Lower leg skin (tissue), 4 donors: ENCODE results near the gene LYSET. TPM values are rescaled to one million over a fixed set of nuclear protein-coding genes. Genes with fewer than 3 reads are reported as not detected.
"Not testable (repeated sequence)": the region's sequence is repeated elsewhere in the genome, so short reads cannot be mapped to it uniquely, and the experiment has no call there.

ENCODE experiments used
- DNase-seq, 2 donors: peaks; one replicate each; pipeline ENCODE4 v3.0.0-alpha.2; 2019; ENCODE audit warnings: low spot score in 2 of 2
- H3K4me3 ChIP-seq: fragments of 200-600 bp; sonication (generic); 2 replicates; pipeline ENCODE4 v1.5.1; 2017; ENCODE audit warnings: mild to moderate bottlenecking, low read depth; ENCODE audit not compliant: poor library complexity, severe bottlenecking
- POLR2A ChIP-seq, 2 donors: fragments of 450-650 bp; IDR thresholded peaks; one replicate each; pipeline ENCODE4 v1.6.1; 2016 to 2017; ENCODE audit warnings: antibody characterized with exemption in 2 of 2, mild to moderate bottlenecking in 1 of 2, moderate library complexity in 1 of 2
- WGBS, 2 donors: methylation state at CpG; one replicate each; pipeline ENCODE4 v1.1.5; 2018; 5-methylcytosine and 5-hydroxymethylcytosine counted together
- intact Hi-C: fragments of 100-400 bp; cut with DNase I; formaldehyde crosslinking; loops from one replicate; pipeline ENCODE4 v1.15.0; 2023; ENCODE audit warnings: low total_unique reads
- total RNA-seq, 4 donors: library from RNA; depleted of rRNA; stranded (reverse); fragments of >200 nt; gene quantifications; one replicate each; pipeline ENCODE4 v1.1.0, GENCODE V29; 2016
- TF ChIP-seq, protein P1 (sequence below), 3 donors: fragments of 450-650 bp; IDR thresholded peaks; one replicate each; pipeline ENCODE4 v1.5.1; 2016; ENCODE audit warnings: antibody characterized with exemption in 3 of 3, mild to moderate bottlenecking in 3 of 3, moderate library complexity in 2 of 3

Gene LYSET
- total RNA-seq: 1 to 10 TPM; 3.1 to 9.1 (median 4.4) TPM

GRCh38 chr14:93184391-93185348 lies at the start of gene LYSET, which contains the start of gene MOAP1:
TSS of gene LYSET (plus strand) at chr14:93185317. CDS start at chr14:93185406, 89 bp downstream.
TSS of gene MOAP1 (minus strand) at chr14:93184897. CDS start at chr14:93184242, 655 bp downstream.
- peak; percentile 78 to 97 for DNase-seq
- TF ChIP-seq POLR2A (IDR thresholded peaks at IDR 0.05): peak in 1 of 2 donors; percentile 16
- TF ChIP-seq, protein P1, sequence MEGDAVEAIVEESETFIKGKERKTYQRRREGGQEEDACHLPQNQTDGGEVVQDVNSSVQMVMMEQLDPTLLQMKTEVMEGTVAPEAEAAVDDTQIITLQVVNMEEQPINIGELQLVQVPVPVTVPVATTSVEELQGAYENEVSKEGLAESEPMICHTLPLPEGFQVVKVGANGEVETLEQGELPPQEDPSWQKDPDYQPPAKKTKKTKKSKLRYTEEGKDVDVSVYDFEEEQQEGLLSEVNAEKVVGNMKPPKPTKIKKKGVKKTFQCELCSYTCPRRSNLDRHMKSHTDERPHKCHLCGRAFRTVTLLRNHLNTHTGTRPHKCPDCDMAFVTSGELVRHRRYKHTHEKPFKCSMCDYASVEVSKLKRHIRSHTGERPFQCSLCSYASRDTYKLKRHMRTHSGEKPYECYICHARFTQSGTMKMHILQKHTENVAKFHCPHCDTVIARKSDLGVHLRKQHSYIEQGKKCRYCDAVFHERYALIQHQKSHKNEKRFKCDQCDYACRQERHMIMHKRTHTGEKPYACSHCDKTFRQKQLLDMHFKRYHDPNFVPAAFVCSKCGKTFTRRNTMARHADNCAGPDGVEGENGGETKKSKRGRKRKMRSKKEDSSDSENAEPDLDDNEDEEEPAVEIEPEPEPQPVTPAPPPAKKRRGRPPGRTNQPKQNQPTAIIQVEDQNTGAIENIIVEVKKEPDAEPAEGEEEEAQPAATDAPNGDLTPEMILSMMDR (IDR thresholded peaks at IDR 0.05): no peak
- intact Hi-C loops: no loop called here
- peak within 1 kb of the TSS; percentile 69 for H3K4me3 ChIP-seq
- WGBS, 2 donors: 0 to 1% methylated on average over 31 to 47 of the region's 124 CpGs

- no peak overlapping the region for H3K4me3 ChIP-seq
- TF ChIP-seq, protein P1 (IDR thresholded peaks at IDR 0.05): no peak
- TF ChIP-seq POLR2A (IDR thresholded peaks at IDR 0.05): no peak
- no peak for DNase-seq
- 79 to 89% methylated on average over 5 of the region's 5 CpGs for WGBS, 2 donors
- intact Hi-C loops: loop anchor here (5.0 kb wide), 1 partner anchor 183 kb away; no protein-coding TSS in a partner anchor
Observed at GRCh38 chr14:93135399-93135798, 49.7 kb upstream of the LYSET start.

DNA sequence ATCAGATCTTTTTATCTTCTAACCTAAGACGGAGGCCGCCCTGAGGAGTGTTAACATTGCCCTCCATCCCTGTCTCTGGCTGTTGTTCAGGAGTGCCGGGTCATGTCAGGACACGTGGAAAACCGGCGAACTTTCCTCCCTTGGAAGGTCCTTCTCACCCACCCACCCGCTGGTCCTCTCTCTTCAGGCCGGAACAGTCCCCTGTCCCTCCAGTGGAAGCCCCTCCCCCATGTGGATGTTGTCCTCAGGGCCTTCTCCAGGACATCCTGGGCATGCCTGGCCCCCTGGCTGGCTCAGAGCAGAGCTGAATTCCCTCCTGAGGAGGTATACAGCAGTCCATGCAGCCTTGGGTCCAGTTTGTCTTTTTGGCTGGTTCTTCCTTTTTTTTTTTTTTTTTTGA lies 49.1 kb upstream of the LYSET start:
- no peak overlapping the region for H3K4me3 ChIP-seq
- TF ChIP-seq, protein P1 (IDR thresholded peaks at IDR 0.05): no peak
- no peak for TF ChIP-seq POLR2A (IDR thresholded peaks at IDR 0.05)
- intact Hi-C loops: loop anchor here (5.0 kb wide), 1 partner anchor 184 kb away; no protein-coding TSS in a partner anchor
- DNase-seq: no peak
- WGBS, 2 donors: 50 to 62% methylated on average over 8 of the region's 8 CpGs

DNA sequence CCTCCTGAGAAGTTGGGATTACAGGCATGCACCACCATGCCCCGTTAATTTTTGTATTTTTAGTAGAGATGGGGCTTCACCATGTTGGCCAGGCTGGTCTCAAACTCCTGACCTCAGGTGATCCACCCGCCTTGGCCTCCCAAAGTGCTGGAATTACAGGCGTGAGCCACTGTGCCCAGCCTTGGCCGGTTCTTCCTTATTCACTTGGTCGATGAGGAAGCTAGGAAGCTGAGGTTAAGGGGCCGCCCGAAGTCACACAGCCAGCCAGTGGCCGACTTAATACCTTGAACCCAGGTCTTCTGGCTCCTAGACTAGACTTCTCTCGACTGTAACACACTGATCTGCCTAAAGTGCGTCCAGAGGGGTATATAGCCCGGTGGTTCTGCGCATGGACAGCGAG lies 48.6 kb upstream of the LYSET start:
- WGBS, 2 donors: 88 to 92% methylated on average over 13 of the region's 13 CpGs
- intact Hi-C loops: loop anchor here (5.0 kb wide), 1 partner anchor 184 kb away; no protein-coding TSS in a partner anchor

GRCh38 chr14:93137864-93138263 lies 47.3 kb upstream of the LYSET start:
- no peak overlapping the region for H3K4me3 ChIP-seq
- DNase-seq: no peak
- intact Hi-C loops: loop anchor here (5.0 kb wide), 1 partner anchor 186 kb away; no protein-coding TSS in a partner anchor
- 39 to 44% methylated on average over 16 to 17 of the region's 17 CpGs for WGBS, 2 donors
- no peak for TF ChIP-seq POLR2A (IDR thresholded peaks at IDR 0.05)
- TF ChIP-seq, protein P1 (IDR thresholded peaks at IDR 0.05): no peak

More for the DNA sequence above, 48.6 kb upstream of the LYSET start:
- not testable (repeated sequence) for DNase-seq, H3K4me3 ChIP-seq
